ENCODE results near the gene IQSEC1.

IQSEC1 gene

GRCh38 chr3:13013994-13014754 is 59.1 kb downstream of the IQSEC1 start:
- DNase-seq = peak; percentile 59 to 79

DNA sequence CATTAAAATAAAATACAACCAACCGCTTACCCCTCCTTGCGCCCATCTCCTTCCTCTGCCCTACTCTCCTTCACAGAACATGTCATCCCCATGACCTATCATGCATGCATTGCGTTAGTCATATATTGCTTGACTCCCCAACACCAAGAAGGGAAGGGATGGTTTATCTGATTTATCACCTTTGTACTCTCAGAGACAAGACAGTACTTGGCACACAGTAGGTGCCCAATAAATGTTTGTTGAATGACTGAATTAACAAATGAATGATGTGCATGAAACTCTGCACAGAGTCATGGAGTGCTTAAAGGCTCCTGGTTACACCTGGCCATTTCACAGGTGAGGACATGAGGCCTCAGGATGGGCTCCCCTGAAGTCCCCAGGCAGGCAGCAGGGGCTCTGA is 59.7 kb downstream of the IQSEC1 start:
- peak in 1 of 2 donors; percentile 34 for DNase-seq

- no peak for DNase-seq
These were observed 60.1 kb downstream of the IQSEC1 start for GRCh38 chr3:13013151-13013561.

GRCh38 chr3:13012221-13012691 is 61.0 kb downstream of the IQSEC1 start:
- DNase-seq = peak; percentile 86 to 88

- DNase-seq = peak; percentile 92 to 93
These were observed 61.5 kb downstream of the IQSEC1 start for GRCh38 chr3:13011573-13012220.

GRCh38 chr3:13010780-13011572 is 62.3 kb downstream of the IQSEC1 start:
- peak in 1 of 2 donors; percentile 28 for DNase-seq

GRCh38 chr3:13009946-13010315 is 63.3 kb downstream of the IQSEC1 start:
- DNase-seq = no peak

DNA sequence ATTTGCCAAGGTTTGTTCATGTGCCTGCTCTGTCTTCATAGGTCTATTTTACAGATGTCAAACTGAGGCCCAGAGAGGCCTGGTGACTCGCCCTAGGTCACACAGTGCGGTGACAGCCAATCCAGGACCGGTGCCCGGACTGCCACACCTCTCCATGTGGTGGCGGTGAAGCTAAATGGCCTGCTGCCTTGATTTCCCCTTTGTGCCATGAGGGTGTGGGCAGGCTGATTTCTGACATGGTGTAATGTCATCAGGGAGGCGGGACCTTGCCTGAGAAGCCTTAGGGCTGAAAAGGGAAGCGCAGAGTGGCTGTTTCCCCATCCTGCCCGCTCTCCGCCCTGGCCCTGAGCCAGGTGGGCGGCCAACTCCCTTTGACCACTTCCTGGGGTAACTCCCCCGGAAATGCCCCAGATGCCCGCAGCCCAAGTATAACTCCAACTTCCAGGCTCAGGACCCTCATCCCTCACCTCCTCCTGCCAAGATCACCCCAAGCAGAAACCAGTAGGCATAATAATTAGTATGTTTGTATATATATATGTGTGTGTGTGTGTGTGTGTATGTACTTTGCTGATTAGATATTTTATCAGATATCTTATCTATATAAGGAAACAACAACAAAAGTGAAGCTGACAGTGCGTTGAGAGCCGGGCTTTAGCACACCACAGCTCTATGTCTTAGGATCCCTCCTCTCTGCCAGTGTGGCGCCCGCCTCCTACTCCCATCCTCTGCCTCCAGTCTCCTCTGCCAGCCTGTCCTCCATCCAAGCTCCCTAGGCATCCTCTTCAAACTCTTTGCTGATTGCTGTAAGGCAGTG is 63.9 kb downstream of the IQSEC1 start:
- peak; percentile 84 to 85 for DNase-seq

GRCh38 chr3:13008155-13008995 is 64.9 kb downstream of the IQSEC1 start:
- no peak for DNase-seq

DNA sequence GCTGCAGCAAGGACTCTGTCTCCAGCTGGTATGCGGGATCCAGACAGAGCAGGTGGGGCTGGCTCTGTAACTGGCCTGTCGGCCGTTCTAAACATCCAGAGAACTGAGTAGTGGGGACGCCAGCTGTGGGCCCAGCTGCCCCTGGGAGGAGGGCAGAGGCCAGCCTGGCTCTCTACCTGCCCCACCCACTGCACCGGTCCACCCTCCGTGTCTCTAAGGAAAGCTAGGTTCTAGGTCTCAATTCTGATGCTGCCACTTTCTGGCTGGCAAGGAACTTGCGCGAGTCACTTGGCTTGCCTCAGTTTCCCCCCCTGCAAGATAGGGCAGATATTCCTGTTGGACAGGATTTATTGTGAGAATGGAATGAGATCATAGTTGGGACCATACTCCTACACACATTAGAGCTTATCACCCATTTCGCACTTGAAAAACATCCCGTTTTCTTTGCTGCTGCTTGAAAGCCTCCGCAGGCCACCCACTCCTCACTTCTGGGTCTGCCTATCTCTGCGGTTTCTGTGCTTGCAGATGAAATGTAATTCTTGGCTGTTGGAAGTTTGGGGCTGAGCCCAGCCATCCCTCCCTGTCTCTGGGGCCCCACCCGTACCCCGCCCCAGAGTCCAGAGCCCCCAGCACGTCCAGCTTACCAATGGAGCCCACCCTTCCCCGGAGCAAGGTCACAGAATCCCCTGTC is 65.8 kb downstream of the IQSEC1 start:
- no peak for DNase-seq

GRCh38 chr3:13006216-13006990 is 66.8 kb downstream of the IQSEC1 start:
- no peak for DNase-seq

DNA sequence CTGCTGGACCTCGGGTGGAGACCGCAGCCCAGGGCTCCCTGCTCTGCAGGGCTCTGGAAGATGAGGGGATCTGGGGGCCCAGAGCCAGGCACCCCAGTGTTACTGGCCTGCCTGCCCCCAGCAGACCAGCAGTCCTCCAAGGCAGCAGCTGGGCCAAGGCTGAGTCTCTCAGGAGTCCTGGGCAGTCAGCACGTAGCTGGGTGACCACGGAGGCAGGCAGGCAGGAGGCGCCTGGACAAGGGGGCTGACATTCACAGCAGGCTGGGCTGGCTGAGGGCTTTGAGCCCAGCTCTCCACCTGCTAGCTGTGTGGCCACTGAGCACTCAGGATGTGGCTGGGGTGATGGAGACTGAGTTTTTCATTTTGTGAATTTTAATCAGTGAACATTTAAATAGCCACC is 67.9 kb downstream of the IQSEC1 start:
- no peak for DNase-seq

GRCh38 chr3:13004376-13004775 is 68.9 kb downstream of the IQSEC1 start:
- no peak for DNase-seq

DNA sequence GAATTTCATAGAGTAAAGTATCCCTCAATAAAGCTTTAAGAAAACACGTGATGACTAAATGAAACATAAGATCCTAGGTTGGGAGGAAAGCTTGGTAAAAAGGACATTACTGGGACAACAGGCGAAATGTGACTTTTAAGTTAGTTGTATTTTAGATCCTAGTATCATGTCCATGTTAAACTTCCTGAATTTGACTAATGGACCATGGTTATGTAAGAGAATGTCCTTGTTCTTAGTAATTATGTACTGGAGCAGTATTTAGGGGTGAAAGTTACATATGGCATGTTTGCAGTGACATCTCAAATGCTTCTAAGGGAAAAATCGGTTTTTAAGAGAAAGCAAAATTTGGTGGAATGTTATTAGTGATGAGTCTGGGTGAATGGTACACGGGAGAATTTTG is 69.6 kb downstream of the IQSEC1 start:
- no peak for DNase-seq

GRCh38 chr3:13002398-13003124 is 70.7 kb downstream of the IQSEC1 start:
- DNase-seq = peak in 1 of 2 donors; percentile 61

DNA sequence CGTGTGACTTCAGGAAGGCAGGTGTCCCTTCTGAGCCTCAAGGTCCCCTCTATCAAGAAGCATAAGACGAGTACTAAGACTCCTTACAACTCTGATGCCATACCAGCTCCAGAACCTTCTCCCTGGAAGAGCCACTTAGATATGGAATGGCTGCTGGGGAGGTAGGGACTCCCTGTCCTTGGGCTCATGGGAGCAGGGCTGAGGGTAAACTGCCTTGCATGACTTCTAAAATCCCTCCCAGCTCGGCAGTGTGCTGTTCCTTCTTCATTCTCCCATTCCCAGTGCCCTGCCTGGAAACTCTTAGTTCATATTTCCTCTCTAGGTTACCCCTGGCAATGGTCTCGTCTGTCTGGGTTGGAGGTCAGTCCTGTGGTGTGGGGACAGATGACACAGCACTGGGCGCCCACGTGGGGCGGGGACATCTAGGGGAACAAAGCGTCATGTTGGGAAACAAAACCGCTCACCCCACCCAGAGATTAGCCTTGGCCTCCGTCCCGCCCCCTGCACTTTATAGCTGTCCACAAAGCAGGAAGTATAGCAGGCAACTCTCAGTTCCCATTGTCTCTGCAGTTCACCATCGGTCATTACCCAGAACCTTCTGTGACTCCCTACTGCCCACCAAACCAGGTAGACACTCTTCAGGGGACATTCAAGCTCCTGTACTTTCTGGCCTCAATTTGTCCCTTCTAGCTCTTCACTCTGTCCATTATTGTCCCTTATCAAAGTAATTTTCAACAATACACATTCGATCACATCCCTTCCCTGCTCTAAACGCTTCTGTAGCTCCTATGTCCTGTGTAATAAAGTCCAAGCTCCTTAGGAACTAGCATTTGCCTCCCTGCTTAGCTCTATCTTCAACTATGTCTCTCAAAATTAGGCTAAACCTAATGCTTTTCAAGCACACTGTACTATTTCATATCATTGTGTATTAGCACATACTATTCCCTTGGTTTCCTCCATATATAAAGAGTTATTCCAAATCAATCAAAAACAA is 73.8 kb downstream of the IQSEC1 start:
- peak; percentile 47 to 82 for DNase-seq

DNA sequence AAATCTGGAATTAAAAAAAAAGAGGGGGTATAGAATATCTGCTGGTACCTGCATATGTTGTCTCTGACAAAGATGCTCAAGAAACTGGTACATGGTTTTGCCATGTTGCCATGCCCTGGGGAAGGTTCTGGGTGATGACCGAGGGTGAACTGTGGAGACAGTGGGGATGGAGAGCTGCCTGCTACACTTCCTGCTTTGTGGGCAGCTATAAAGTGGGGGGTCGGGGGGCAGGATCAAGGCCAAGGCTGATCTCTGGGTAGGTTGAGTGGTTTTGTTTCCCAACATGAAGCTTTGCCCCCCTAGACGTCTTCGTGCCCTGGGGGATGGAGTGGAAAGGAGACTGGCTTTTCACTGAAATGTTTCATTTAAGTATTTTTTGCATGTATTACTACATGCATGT is 74.6 kb downstream of the IQSEC1 start:
- no peak for DNase-seq

GRCh38 chr3:12997387-12997786 is 75.8 kb downstream of the IQSEC1 start:
- DNase-seq = no peak
